Ovary (tissue), 3 donors: ENCODE measurements around the gene PAIP2B.

Experiments used
- EP300 ChIP-seq: sonication (generic); formaldehyde crosslinking; IDR thresholded peaks from one replicate; pipeline ENCODE4 v1.6.1; 2017; ENCODE audit warnings: antibody characterized with exemption
- POLR2A ChIP-seq: fragments of 450-650 bp; IDR thresholded peaks from one replicate; pipeline ENCODE4 v1.6.1; 2017; ENCODE audit warnings: antibody characterized with exemption, mild to moderate bottlenecking, moderate library complexity
- TF ChIP-seq, protein P1 (sequence below), 3 donors: fragments of 450-650 bp in 2 of 3; fragments of 200-600 bp in 1 of 3; IDR thresholded peaks; one replicate each; pipeline versions ENCODE4 v1.5.1 to v1.8.0; 2016 to 2022; ENCODE audit warnings: antibody characterized with exemption in 3 of 3, mild to moderate bottlenecking in 1 of 3
- donor health status: DM: no; HTN: no; CAD: no.

DNA sequence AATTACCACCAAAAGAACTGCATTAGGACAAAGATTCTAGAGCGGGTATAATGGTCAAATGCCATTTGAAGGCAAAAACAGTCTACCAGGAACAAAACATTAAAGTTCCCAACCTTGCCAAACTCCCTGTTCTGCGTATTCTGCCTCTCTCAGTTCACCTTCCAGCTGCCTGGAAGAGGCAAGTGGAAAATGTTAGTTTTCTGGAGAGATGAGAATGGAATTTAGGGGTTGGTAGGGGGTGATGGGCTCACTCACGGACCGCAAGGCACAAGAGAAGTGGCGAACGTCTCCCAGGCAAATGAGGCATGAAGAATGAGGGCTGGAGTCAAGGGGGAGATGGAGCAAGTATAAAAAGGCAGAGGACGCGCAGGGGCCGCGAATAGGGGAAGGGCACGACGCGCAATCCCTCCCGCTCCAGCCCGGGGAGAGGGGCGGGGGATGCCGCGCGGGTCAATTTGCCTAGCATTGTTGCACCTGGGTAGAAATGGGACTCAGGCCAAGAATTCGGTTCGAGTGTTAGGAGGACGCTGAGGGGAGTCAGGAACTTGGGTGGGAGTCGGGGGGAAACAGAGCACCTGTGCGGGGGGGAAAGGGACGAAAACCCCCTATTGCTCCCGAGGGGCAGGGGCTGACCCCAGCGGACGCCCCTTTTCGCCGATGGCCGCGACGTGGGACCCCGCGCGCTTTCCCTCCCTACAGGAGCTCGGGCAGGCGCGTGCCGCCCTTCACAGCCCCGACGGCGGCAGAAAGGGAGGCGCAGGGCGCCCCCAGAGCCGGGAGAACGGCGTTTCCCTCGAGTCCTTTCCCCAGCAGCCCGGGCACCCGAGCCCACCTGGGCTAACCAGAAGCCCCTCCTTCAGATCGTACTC, 573 bp downstream of the PAIP2B start:
- TF ChIP-seq, protein P1, sequence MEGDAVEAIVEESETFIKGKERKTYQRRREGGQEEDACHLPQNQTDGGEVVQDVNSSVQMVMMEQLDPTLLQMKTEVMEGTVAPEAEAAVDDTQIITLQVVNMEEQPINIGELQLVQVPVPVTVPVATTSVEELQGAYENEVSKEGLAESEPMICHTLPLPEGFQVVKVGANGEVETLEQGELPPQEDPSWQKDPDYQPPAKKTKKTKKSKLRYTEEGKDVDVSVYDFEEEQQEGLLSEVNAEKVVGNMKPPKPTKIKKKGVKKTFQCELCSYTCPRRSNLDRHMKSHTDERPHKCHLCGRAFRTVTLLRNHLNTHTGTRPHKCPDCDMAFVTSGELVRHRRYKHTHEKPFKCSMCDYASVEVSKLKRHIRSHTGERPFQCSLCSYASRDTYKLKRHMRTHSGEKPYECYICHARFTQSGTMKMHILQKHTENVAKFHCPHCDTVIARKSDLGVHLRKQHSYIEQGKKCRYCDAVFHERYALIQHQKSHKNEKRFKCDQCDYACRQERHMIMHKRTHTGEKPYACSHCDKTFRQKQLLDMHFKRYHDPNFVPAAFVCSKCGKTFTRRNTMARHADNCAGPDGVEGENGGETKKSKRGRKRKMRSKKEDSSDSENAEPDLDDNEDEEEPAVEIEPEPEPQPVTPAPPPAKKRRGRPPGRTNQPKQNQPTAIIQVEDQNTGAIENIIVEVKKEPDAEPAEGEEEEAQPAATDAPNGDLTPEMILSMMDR (IDR thresholded peaks at IDR 0.05): no peak
- TF ChIP-seq EP300 (no peak), POLR2A (no peak)
